GM23338 (cell line): ENCODE measurements around the gene CLC. TPM values are rescaled to one million over a fixed set of nuclear protein-coding genes. Genes with fewer than 3 reads are reported as not detected.

Source experiments
- ATAC-seq: fragments of 200-7000 bp; cut with Tn5 transposase; 3 replicates; pipeline ENCODE4 v1.9.1; 2020
- DNase-seq: peaks from one replicate; pipeline ENCODE4 v3.0.0-alpha.2; 2015; ENCODE audit warnings: low spot score
- H2AFZ ChIP-seq: fragments of 200-600 bp; sonication (generic); 2 replicates; pipeline ENCODE4 v1.8.0; 2016; ENCODE audit warnings: antibody characterized with exemption, mild to moderate bottlenecking, moderate library complexity
- H3F3A ChIP-seq: fragments of 200-600 bp; sonication (generic); replicated peaks from 2 replicates; pipeline ENCODE4 v1.8.0; 2017; ENCODE audit warnings: antibody characterized with exemption, mixed run types, low read depth
- H3K27ac ChIP-seq: fragments of 200-600 bp; sonication (generic); 2 replicates; pipeline ENCODE4 v1.6.1; 2016; ENCODE audit warnings: low read depth
- H3K27me3 ChIP-seq: fragments of 200-600 bp; sonication (generic); 2 replicates; pipeline ENCODE4 v1.8.0; 2016; ENCODE audit warnings: mild to moderate bottlenecking, mixed run types, moderate library complexity; ENCODE audit not compliant: insufficient read depth
- H3K36me3 ChIP-seq: fragments of 200-600 bp; sonication (generic); 2 replicates; pipeline ENCODE4 v1.8.0; 2016; ENCODE audit warnings: mild to moderate bottlenecking; ENCODE audit not compliant: insufficient read depth
- H3K4me1 ChIP-seq: fragments of 200-600 bp; sonication (generic); 2 replicates; pipeline ENCODE4 v1.8.0; 2016; ENCODE audit warnings: mild to moderate bottlenecking, moderate library complexity; ENCODE audit not compliant: insufficient read depth
- H3K4me2 ChIP-seq: fragments of 200-600 bp; sonication (generic); 2 replicates; pipeline ENCODE4 v1.7.1; 2017; ENCODE audit warnings: mixed run types
- H3K4me3 ChIP-seq: fragments of 200-600 bp; sonication (generic); 2 replicates; pipeline ENCODE4 v1.6.1; 2016; ENCODE audit warnings: mixed run types
- H3K79me2 ChIP-seq: fragments of 200-600 bp; sonication (generic); replicated peaks from 2 replicates; pipeline ENCODE4 v1.8.0; 2017; ENCODE audit warnings: mild to moderate bottlenecking; ENCODE audit not compliant: insufficient read depth
- H3K9me2 ChIP-seq: fragments of 200-600 bp; sonication (generic); 2 replicates; pipeline ENCODE4 v1.8.0; 2017; ENCODE audit not compliant: insufficient read depth
- H4K20me1 ChIP-seq: fragments of 200-600 bp; sonication (generic); replicated peaks from 2 replicates; pipeline ENCODE4 v1.8.0; 2017; ENCODE audit warnings: mild to moderate bottlenecking; ENCODE audit not compliant: insufficient read depth
- H3K27ac Mint-ChIP-seq: 2 replicates; pipeline ENCODE4 v1.8.0; 2020; ENCODE audit warnings: inconsistent platforms, mild to moderate bottlenecking, moderate library complexity, mixed read lengths
- H3K27me3 Mint-ChIP-seq: 3 replicates; pipeline ENCODE4 v1.8.0; 2022; ENCODE audit warnings: low read depth, mild to moderate bottlenecking, moderate library complexity, mixed read lengths, inconsistent platforms; ENCODE audit not compliant: insufficient read depth, poor library complexity
- H3K36me3 Mint-ChIP-seq: 3 replicates; pipeline ENCODE4 v1.8.0; 2021; ENCODE audit warnings: low read depth, mild to moderate bottlenecking, inconsistent platforms, moderate library complexity, mixed read lengths
- H3K4me1 Mint-ChIP-seq: 3 replicates; pipeline ENCODE4 v1.8.0; 2020; ENCODE audit warnings: mild to moderate bottlenecking, inconsistent platforms, mixed read lengths
- H3K4me3 Mint-ChIP-seq: 3 replicates; pipeline ENCODE4 v1.8.0; 2021; ENCODE audit warnings: moderate library complexity, mild to moderate bottlenecking, inconsistent platforms, mixed read lengths
- H3K9me3 Mint-ChIP-seq: 3 replicates; pipeline ENCODE4 v1.8.0; 2020; ENCODE audit warnings: moderate library complexity, mild to moderate bottlenecking, inconsistent platforms, mixed read lengths
- ETS1 ChIP-seq: IDR thresholded peaks from 2 replicates; pipeline ENCODE4 v1.6.1; 2016; ENCODE audit warnings: antibody characterized with exemption
- REST ChIP-seq: IDR thresholded peaks from one replicate; pipeline ENCODE4 v1.6.1; 2018; ENCODE audit warnings: antibody characterized with exemption; ENCODE audit not compliant: unreplicated experiment
- STAT1 ChIP-seq: IDR thresholded peaks from one replicate; pipeline ENCODE4 v1.6.1; 2016; ENCODE audit warnings: antibody characterized with exemption; ENCODE audit not compliant: unreplicated experiment
- ZNF331 ChIP-seq: fragments of 250-450 bp; sonication (Bioruptor Pico); IDR thresholded peaks from 2 replicates; pipeline ENCODE4 v1.5.0; 2020; ENCODE audit warnings: low read depth, mild to moderate bottlenecking, moderate library complexity
- ZNF462 ChIP-seq: fragments of 250-450 bp; sonication (Bioruptor Pico); IDR thresholded peaks from 2 replicates; pipeline ENCODE4 v1.5.0; 2020; ENCODE audit warnings: mild to moderate bottlenecking, moderate library complexity
- polyA plus RNA-seq: library from polyadenylated mRNA; unstranded; fragments of >200 nt; fragmentation: Nextera tagmentation; extraction: Ambion mirVana; gene quantifications from 2 replicates; pipeline ENCODE4 v1.2.1, GENCODE V29; 2016
- total RNA-seq: library from RNA; depleted of rRNA; stranded (reverse); fragments of >200 nt; shearing (Covaris generic); gene quantifications from 2 replicates; pipeline ENCODE4 v1.2.3, GENCODE V29; 2014
- TF ChIP-seq, protein P1 (sequence below), 2 experiments: fragments of 200-600 bp in 1 of 2; sonication (generic) in 1 of 2; conservative IDR thresholded peaks; 2 replicates each; pipeline versions ENCODE4 v1.5.1 to v1.6.1; 2016 to 2017; ENCODE audit warnings: antibody characterized with exemption in 2 of 2, low read depth in 2 of 2, mild to moderate bottlenecking in 2 of 2, moderate library complexity in 1 of 2

Gene CLC
- total and polyA plus RNA-seq, 2 experiments from 2014 or later = not detected

DNA sequence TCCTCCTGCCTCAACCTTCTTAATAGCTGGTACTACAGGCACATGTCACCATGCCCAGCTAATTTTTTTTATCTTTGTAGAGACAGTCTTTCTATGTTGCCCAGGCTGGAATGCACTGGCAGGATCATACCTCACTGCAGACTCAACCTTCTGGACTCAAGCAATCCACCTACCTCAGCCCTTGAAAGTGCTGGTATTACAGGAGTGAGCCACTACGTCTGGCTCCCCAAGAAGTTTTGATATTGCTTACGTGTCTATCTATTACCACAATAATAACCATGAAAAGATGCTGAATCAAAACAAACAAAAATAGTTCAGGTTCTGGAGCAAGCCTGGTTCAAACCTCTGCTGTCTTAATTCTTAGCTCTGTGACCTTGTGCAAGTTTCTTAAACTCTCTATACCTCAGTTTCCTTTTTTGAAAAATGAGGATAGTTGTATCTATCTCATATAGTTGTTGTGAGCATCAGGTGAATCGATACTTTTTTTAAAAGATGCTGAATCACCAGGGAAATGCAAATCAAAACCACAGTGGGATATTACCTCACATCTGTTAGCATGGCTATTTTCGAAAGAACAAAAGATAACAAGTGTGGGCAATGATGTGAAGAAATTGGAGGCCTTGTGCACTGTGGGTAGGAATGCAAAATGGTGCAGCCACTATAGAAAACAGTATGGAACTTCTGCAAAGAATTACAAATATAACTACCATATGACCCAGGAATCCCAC is 21.8 kb upstream of the CLC start:
- Histone ChIP-seq H3K79me2 (no peaks in the 10 kb centered on the region), H3K27ac (no peak overlapping the region), H4K20me1 (no peaks in the 10 kb centered on the region; the same call in 1 of the 2 replicates), H3F3A (no peaks in the 10 kb centered on the region), H3K9me2 (no peaks in the 10 kb centered on the region), H3K36me3 (no peaks in the 10 kb centered on the region), H3K27me3 (no peaks in the 10 kb centered on the region; the same call in 1 of the 2 replicates), H3K4me1 (no peaks in the 10 kb centered on the region), H3K4me2 (no peak overlapping the region), H3K4me3 (no peak overlapping the region), H2AFZ (no peak overlapping the region)
- ATAC-seq (no peak), DNase-seq (no peak)
- TF ChIP-seq REST = no peak
- no peak for TF ChIP-seq ZNF462 (CRISPR knock-in tag)
- no peak for TF ChIP-seq ETS1
- no peak for TF ChIP-seq STAT1
- TF ChIP-seq, protein P1, sequence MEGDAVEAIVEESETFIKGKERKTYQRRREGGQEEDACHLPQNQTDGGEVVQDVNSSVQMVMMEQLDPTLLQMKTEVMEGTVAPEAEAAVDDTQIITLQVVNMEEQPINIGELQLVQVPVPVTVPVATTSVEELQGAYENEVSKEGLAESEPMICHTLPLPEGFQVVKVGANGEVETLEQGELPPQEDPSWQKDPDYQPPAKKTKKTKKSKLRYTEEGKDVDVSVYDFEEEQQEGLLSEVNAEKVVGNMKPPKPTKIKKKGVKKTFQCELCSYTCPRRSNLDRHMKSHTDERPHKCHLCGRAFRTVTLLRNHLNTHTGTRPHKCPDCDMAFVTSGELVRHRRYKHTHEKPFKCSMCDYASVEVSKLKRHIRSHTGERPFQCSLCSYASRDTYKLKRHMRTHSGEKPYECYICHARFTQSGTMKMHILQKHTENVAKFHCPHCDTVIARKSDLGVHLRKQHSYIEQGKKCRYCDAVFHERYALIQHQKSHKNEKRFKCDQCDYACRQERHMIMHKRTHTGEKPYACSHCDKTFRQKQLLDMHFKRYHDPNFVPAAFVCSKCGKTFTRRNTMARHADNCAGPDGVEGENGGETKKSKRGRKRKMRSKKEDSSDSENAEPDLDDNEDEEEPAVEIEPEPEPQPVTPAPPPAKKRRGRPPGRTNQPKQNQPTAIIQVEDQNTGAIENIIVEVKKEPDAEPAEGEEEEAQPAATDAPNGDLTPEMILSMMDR (conservative IDR thresholded peaks at IDR 0.05; ENCODE audit: low read depth in 2 of 2) = no peak
- no peak for TF ChIP-seq ZNF331 (CRISPR knock-in tag)
- peaks cover 6% of the 10 kb centered on the region; the same call in 1 of the 3 replicates for H3K4me1 Mint-ChIP-seq
- H3K36me3 Mint-ChIP-seq = no peaks in the 10 kb centered on the region
- no peak overlapping the region for H3K27ac Mint-ChIP-seq
- no peak overlapping the region for H3K4me3 Mint-ChIP-seq
- H3K9me3 Mint-ChIP-seq = no peaks in the 10 kb centered on the region
- H3K27me3 Mint-ChIP-seq = peaks cover 5% of the 10 kb centered on the region
